IMR-90 (cell line): ENCODE data around the gene DHRS12. TPM values are rescaled to one million over a fixed set of nuclear protein-coding genes. Genes with fewer than 3 reads are reported as not detected.

Experiments used
- ATAC-seq: fragments of 200-7000 bp; cut with Tn5 transposase; 2 replicates; pipeline ENCODE4 v1.9.1; 2020; ENCODE audit warnings: low read depth, mild to moderate bottlenecking, moderate library complexity
- BruUV-seq: library from RNA; stranded (reverse); fragments of 400-500 nt; replicated peaks from 2 replicates; lab custom pipeline; 2021; lab: Mats Ljungman, UMichigan
- CTCF ChIA-PET: fragments of 300-600 bp; formaldehyde crosslinking; extraction: SDS; loops from one replicate; lab custom pipeline; 2021; ENCODE audit warnings: antibody characterized with exemption; lab: Yijun Ruan, JAX
- POLR2A ChIA-PET: fragments of 300-600 bp; sonication (Branson Sonifier 250); formaldehyde crosslinking; loops from one replicate; lab custom pipeline; 2022; ENCODE audit warnings: antibody characterized with exemption; ENCODE audit not compliant: unreplicated experiment; lab: Charles Lee
- DNase-seq: peaks from one replicate; pipeline ENCODE4 v3.0.0; 2013
- H2AFZ ChIP-seq: replicated peaks from 2 replicates; pipeline ENCODE3; 2013; ENCODE audit warnings: low read length, mild to moderate bottlenecking; ENCODE audit not compliant: poor library complexity
- H2AK5ac ChIP-seq: 2 replicates; pipeline ENCODE4 v1.6.1; 2013; ENCODE audit warnings: low read depth, low read length, inconsistent platforms
- H2AK9ac ChIP-seq: replicated peaks from 2 replicates; pipeline ENCODE3; 2013; ENCODE audit warnings: mild to moderate bottlenecking, low read depth, low read length, moderate library complexity; ENCODE audit not compliant: poor library complexity
- H2BK120ac ChIP-seq: 2 replicates; pipeline ENCODE4 v1.6.1; 2013; ENCODE audit warnings: low read depth, low read length, inconsistent platforms
- H2BK15ac ChIP-seq: 3 replicates; pipeline ENCODE4 v1.6.1; 2013; ENCODE audit warnings: low read depth, low read length, inconsistent platforms
- H2BK20ac ChIP-seq: 2 replicates; pipeline ENCODE4 v1.6.1; 2013; ENCODE audit warnings: low read depth, mild to moderate bottlenecking, inconsistent platforms, low read length, moderate library complexity
- H2BK5ac ChIP-seq: 2 replicates; pipeline ENCODE4 v1.6.1; 2013; ENCODE audit warnings: mild to moderate bottlenecking, low read depth, low read length, inconsistent platforms; ENCODE audit not compliant: poor library complexity, severe bottlenecking
- H3K14ac ChIP-seq: replicated peaks from 2 replicates; pipeline ENCODE4 v1.6.1; 2013; ENCODE audit warnings: low read depth, low read length, inconsistent platforms
- H3K18ac ChIP-seq: 2 replicates; pipeline ENCODE4 v1.6.1; 2013; ENCODE audit warnings: low read depth, low read length, control low read depth
- H3K23ac ChIP-seq: 2 replicates; pipeline ENCODE4 v1.6.1; 2013; ENCODE audit warnings: low read depth, low read length, inconsistent platforms
- H3K27ac ChIP-seq: 2 replicates; pipeline ENCODE4 v1.5.1; 2013; ENCODE audit warnings: mild to moderate bottlenecking, control low read depth, low read length; ENCODE audit not compliant: insufficient read depth
- H3K27me3 ChIP-seq: 2 replicates; pipeline ENCODE4 v1.6.1; 2013; ENCODE audit warnings: low read length; ENCODE audit not compliant: control insufficient read depth, insufficient read depth
- H3K36me3 ChIP-seq: 2 replicates; pipeline ENCODE4 v1.6.1; 2013; ENCODE audit warnings: low read length, mixed read lengths; ENCODE audit not compliant: control insufficient read depth, insufficient read depth
- H3K4ac ChIP-seq: 2 replicates; pipeline ENCODE4 v1.6.1; 2013; ENCODE audit warnings: low read depth, low read length, inconsistent platforms
- H3K4me1 ChIP-seq: 2 replicates; pipeline ENCODE4 v1.6.1; 2013; ENCODE audit warnings: low read length, mixed read lengths; ENCODE audit not compliant: control insufficient read depth, insufficient read depth
- H3K4me2 ChIP-seq: 2 replicates; pipeline ENCODE4 v1.6.1; 2013; ENCODE audit warnings: low read depth, mild to moderate bottlenecking, control low read depth, low read length, moderate library complexity
- H3K4me3 ChIP-seq: 2 replicates; pipeline ENCODE4 v1.5.1; 2013; ENCODE audit warnings: low read depth, mild to moderate bottlenecking, control low read depth, low read length, moderate library complexity; ENCODE audit not compliant: insufficient read depth
- H3K56ac ChIP-seq: 2 replicates; pipeline ENCODE4 v1.6.1; 2013; ENCODE audit warnings: low read length, inconsistent platforms; ENCODE audit not compliant: insufficient read depth; ENCODE audit errors: extremely low read depth
- H3K79me1 ChIP-seq, 2 experiments: 2 replicates each; pipeline ENCODE4 v1.6.1; 2013; ENCODE audit warnings: low read length in 2 of 2, inconsistent platforms in 1 of 2, low read depth in 1 of 2
- H3K9ac ChIP-seq: 2 replicates; pipeline ENCODE4 v1.6.1; 2013; ENCODE audit warnings: low read depth, low read length, control low read depth
- H3K9me1 ChIP-seq: 2 replicates; pipeline ENCODE4 v1.6.1; 2013; ENCODE audit warnings: low read length, inconsistent platforms; ENCODE audit not compliant: insufficient read depth
- H3K9me3 ChIP-seq: 2 replicates; pipeline ENCODE4 v1.6.1; 2013; ENCODE audit warnings: low read length; ENCODE audit not compliant: control insufficient read depth, insufficient read depth
- H4K20me1 ChIP-seq: 2 replicates; pipeline ENCODE4 v1.6.1; 2013; ENCODE audit warnings: low read length, inconsistent platforms; ENCODE audit not compliant: insufficient read depth
- H4K5ac ChIP-seq: 2 replicates; pipeline ENCODE4 v1.6.1; 2013; ENCODE audit warnings: mild to moderate bottlenecking, low read depth, low read length, control low read depth
- H4K8ac ChIP-seq, 2 experiments: 2 replicates each; pipeline ENCODE4 v1.6.1; 2013; ENCODE audit warnings: low read depth in 2 of 2, low read length in 2 of 2, control low read depth in 1 of 2, inconsistent platforms in 1 of 2
- H4K91ac ChIP-seq: 2 replicates; pipeline ENCODE4 v1.6.1; 2013; ENCODE audit warnings: low read depth, low read length, inconsistent platforms; ENCODE audit not compliant: insufficient read depth
- CHD1 ChIP-seq: IDR thresholded peaks from 2 replicates; pipeline ENCODE4 v1.6.1; 2012; ENCODE audit warnings: low read depth, low read length, improper control_type of control experiment
- CTCF ChIP-seq: conservative IDR thresholded peaks from 2 replicates; pipeline ENCODE4 v1.5.1; 2012; ENCODE audit warnings: mild to moderate bottlenecking, low read depth, low read length, improper control_type of control experiment
- RCOR1 ChIP-seq: IDR thresholded peaks from 2 replicates; pipeline ENCODE4 v1.6.1; 2012; ENCODE audit warnings: mild to moderate bottlenecking, low read length, improper control_type of control experiment; ENCODE audit not compliant: insufficient replicate concordance
- SMC3 ChIP-seq: fragments of 150-350 bp; IDR thresholded peaks from 2 replicates; pipeline ENCODE4 v1.6.1; 2016; ENCODE audit warnings: low read depth, mild to moderate bottlenecking, antibody characterized with exemption, low read length, moderate library complexity
- WGBS, 2 experiments: methylation state at CpG; one replicate each; pipeline versions ENCODE4 v1.1.5 to v1.1.7; 2013; ENCODE audit warnings: missing lambda C conversion rate in 2 of 2; ENCODE audit not compliant: insufficient read length in 1 of 2; ENCODE audit errors: extremely low coverage in 2 of 2; 5-methylcytosine and 5-hydroxymethylcytosine counted together
- dilution Hi-C: fragments of 300-500 bp; cut with HindIII; formaldehyde crosslinking; loops from one replicate; pipeline ENCODE4 v1.14.3; 2018; ENCODE audit warnings: low sequenced_read_pairs; ENCODE audit not compliant: unreplicated experiment
- in situ Hi-C: fragments of 300-500 bp; cut with MboI; formaldehyde crosslinking; loops from 3 replicates; pipeline ENCODE4 v1.14.3; 2019; ENCODE audit warnings: low sequenced_read_pairs, inconsistent platforms, mixed read lengths
- intact Hi-C: fragments of 100-400 bp; cut with micrococcal nuclease; formaldehyde crosslinking; loops from 2 replicates; pipeline ENCODE4 v1.10.0; 2022
- polyA plus RNA-seq, 3 experiments: library from polyadenylated mRNA; depleted of rRNA; stranded (reverse); fragments of >200 nt; gene quantifications; 2 replicates each; pipeline ENCODE4 v1.2.3, GENCODE V29; 2012; ENCODE audit warnings: low replicate concordance in 1 of 3
- total RNA-seq: library from RNA; depleted of rRNA; stranded (reverse); fragments of >200 nt; gene quantifications from 2 replicates; pipeline ENCODE4 v1.2.3, GENCODE V29; 2012

The DHRS12 gene
- total and polyA plus RNA-seq, 2 of the 4 experiments (the other 2 are of a cell fraction), result 1.3 to 1.6 TPM

DNA sequence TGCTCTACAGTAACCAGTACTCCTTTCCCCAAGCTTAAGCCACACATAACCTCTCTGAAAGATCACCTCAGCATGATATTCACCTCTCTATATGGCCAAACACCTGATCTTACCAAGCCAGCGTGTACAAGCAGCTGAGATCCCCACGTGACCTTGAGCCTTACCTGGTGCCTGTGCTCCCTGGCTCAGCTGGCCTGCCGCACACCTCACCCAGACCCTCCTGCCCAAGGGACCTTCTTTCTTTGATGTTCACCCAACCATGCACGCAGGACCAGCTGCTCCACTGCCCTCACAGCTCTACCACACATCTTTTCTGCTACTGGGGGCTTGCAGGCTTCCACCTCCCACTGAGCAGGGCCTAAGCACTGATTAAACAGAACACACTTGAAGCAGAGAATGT is 9.0 kb downstream of the DHRS12 start:
- Histone ChIP-seq H2BK15ac (no peak overlapping the region), H2BK120ac (no peak overlapping the region; the same call in 1 of the 2 replicates), H3K36me3 (no peaks in the 10 kb centered on the region), H3K4me1 (peaks cover 10% of the 10 kb centered on the region), H3K9me1 (peaks cover 12% of the 10 kb centered on the region), H3K18ac (no peak overlapping the region), H2BK5ac (no peak overlapping the region), H3K4ac (no peak overlapping the region; the same call in 1 of the 2 replicates), H4K8ac (no peak overlapping the region), H3K79me1 (0 out of 4 replicates have a peak, but pooled peaks cover 0 to 5% of the 10 kb centered on the region in 2 experiments), H3K27ac (no peak overlapping the region), H3K9ac (no peak overlapping the region), H4K20me1 (no peaks in the 10 kb centered on the region), H2BK20ac (no peak overlapping the region), H4K5ac (no peak overlapping the region), H3K14ac (no peak overlapping the region), H3K23ac (no peak overlapping the region), H3K4me2 (no peak overlapping the region), H3K4me3 (no peak overlapping the region), H2AK5ac (0 out of 2 replicates have a peak overlapping the region, but pooled peaks have one; percentile 62), H3K27me3 (no peaks in the 10 kb centered on the region), H2AFZ (no peak overlapping the region), H4K91ac (peak overlapping the region; percentile 48; the same call in 1 of the 2 replicates), H3K9me3 (no peaks in the 10 kb centered on the region), H3K56ac (no peak overlapping the region), H2AK9ac (peak overlapping the region; percentile 9)
- DNase-seq, result no peak
- intact Hi-C loops (no loop called here), in situ Hi-C loops (loop anchor here (5.0 kb wide), 1 partner anchor 353 kb away; no protein-coding TSS in a partner anchor), dilution Hi-C loops (no loop called here)
- TF ChIP-seq SMC3 (no peak), CTCF (no peak), CHD1 (no peak), RCOR1 (no peak)
- WGBS, 2 experiments, result 100% methylated on average over 3 of the region's 4 CpGs; no CpG with 5 or more reads in 1 of the 2 experiments
- no peak for ATAC-seq
- no TSS peak for BruUV-seq
- ChIA-PET CTCF (no interaction called here), POLR2A (no interaction called here)
